Stomach smooth muscle (tissue), 2 donors: ENCODE measurements around the gene MED4.
"Not testable (repeated sequence)": the region's sequence is repeated elsewhere in the genome, so short reads cannot be mapped to it uniquely, and the experiment has no call there.

ENCODE experiments used
- H3K27ac ChIP-seq: one replicate; pipeline ENCODE4 v1.7.0; 2013; ENCODE audit warnings: mild to moderate bottlenecking, low read length, inconsistent platforms
- H3K27me3 ChIP-seq, 2 donors: one replicate each; pipeline ENCODE4 v1.7.0; 2013; ENCODE audit warnings: low read length in 2 of 2; ENCODE audit not compliant: insufficient read depth in 2 of 2, control insufficient read depth in 1 of 2
- H3K36me3 ChIP-seq, 2 donors: one replicate each; pipeline ENCODE4 v1.7.0; 2013; ENCODE audit warnings: low read length in 2 of 2; ENCODE audit not compliant: control insufficient read depth in 2 of 2, insufficient read depth in 2 of 2
- H3K4me1 ChIP-seq: one replicate; pipeline ENCODE4 v1.7.0; 2013; ENCODE audit warnings: low read length; ENCODE audit not compliant: control insufficient read depth, insufficient read depth
- H3K4me3 ChIP-seq, 2 donors: one replicate each; pipeline ENCODE4 v1.7.0; 2013; ENCODE audit warnings: low read length in 2 of 2
- H3K9ac ChIP-seq, 2 donors: one replicate each; pipeline ENCODE4 v1.7.0; 2013; ENCODE audit warnings: low read length in 2 of 2, mild to moderate bottlenecking in 1 of 2
- H3K9me3 ChIP-seq, 2 donors: one replicate each; pipeline ENCODE4 v1.7.0; 2013; ENCODE audit warnings: low read length in 2 of 2; ENCODE audit not compliant: control insufficient read depth in 2 of 2
- donor health status: healthy.
- donor health status: Pancreatic carcinoma.

Gene MED4

GRCh38 chr13:48068036-48068435 is 26.9 kb downstream of the MED4 start:
- Histone ChIP-seq H3K9ac (no peak overlapping the region), H3K4me3 (no peak overlapping the region), H3K27ac (no peak overlapping the region), H3K9me3 (peaks cover 2 to 4% of the 10 kb centered on the region in 2 donors), H3K4me1 (no peaks in the 10 kb centered on the region), H3K36me3 (peaks cover 30% of the 10 kb centered on the region in 2 donors), H3K27me3 (no peaks in the 10 kb centered on the region)

- Histone ChIP-seq H3K36me3 (peaks cover 18 to 20% of the 10 kb centered on the region in 2 donors), H3K4me1 (no peaks in the 10 kb centered on the region), H3K27me3 (no peaks in the 10 kb centered on the region), H3K9me3 (peaks cover 2 to 4% of the 10 kb centered on the region in 2 donors), H3K4me3 (no peak overlapping the region), H3K9ac (no peak overlapping the region), H3K27ac (no peak overlapping the region)
Observed at GRCh38 chr13:48066310-48066989, 28.5 kb downstream of the MED4 start.

GRCh38 chr13:48059951-48060350 is 35.0 kb downstream of the MED4 start:
- H3K4me3 ChIP-seq, H3K36me3 ChIP-seq, H3K27ac ChIP-seq, H3K4me1 ChIP-seq, H3K9me3 ChIP-seq, H3K27me3 ChIP-seq, H3K9ac ChIP-seq: not testable (repeated sequence)

- H3K9me3 ChIP-seq, H3K36me3 ChIP-seq, H3K27me3 ChIP-seq, H3K9ac ChIP-seq, H3K27ac ChIP-seq, H3K4me3 ChIP-seq, H3K4me1 ChIP-seq: not testable (repeated sequence)
Observed at GRCh38 chr13:48058536-48058935, 36.4 kb downstream of the MED4 start.

GRCh38 chr13:48055712-48056111 is 39.2 kb downstream of the MED4 start:
- no peaks in the 10 kb centered on the region for H3K4me1 ChIP-seq
- no peak overlapping the region for H3K9ac ChIP-seq
- peaks cover 14 to 16% of the 10 kb centered on the region in 2 donors for H3K36me3 ChIP-seq
- H3K27ac ChIP-seq, result no peak overlapping the region
- no peaks in the 10 kb centered on the region for H3K27me3 ChIP-seq
- no peaks in the 10 kb centered on the region for H3K9me3 ChIP-seq
- H3K4me3 ChIP-seq, result no peak overlapping the region

GRCh38 chr13:48054601-48055000 is 40.3 kb downstream of the MED4 start:
- Histone ChIP-seq H3K36me3 (peaks cover 16 to 18% of the 10 kb centered on the region in 2 donors), H3K27me3 (no peaks in the 10 kb centered on the region), H3K9me3 (no peaks in the 10 kb centered on the region), H3K9ac (no peak overlapping the region), H3K4me3 (no peak overlapping the region), H3K27ac (no peak overlapping the region), H3K4me1 (no peaks in the 10 kb centered on the region)

- Histone ChIP-seq H3K27me3 (no peaks in the 10 kb centered on the region), H3K4me1 (no peaks in the 10 kb centered on the region), H3K4me3 (no peak overlapping the region), H3K9me3 (no peaks in the 10 kb centered on the region), H3K36me3 (peaks cover 16 to 21% of the 10 kb centered on the region in 2 donors), H3K9ac (no peak overlapping the region), H3K27ac (no peak overlapping the region)
Observed at GRCh38 chr13:48050550-48050949, 44.4 kb downstream of the MED4 start.

- H3K4me3 ChIP-seq, result no peak overlapping the region
- H3K27me3 ChIP-seq, result no peaks in the 10 kb centered on the region
- H3K9ac ChIP-seq, result no peak overlapping the region
- no peaks in the 10 kb centered on the region for H3K9me3 ChIP-seq
- H3K36me3 ChIP-seq, result peaks cover 0 to 8% of the 10 kb centered on the region in 2 donors
- H3K4me1 ChIP-seq, result no peaks in the 10 kb centered on the region
- no peak overlapping the region for H3K27ac ChIP-seq
Observed at GRCh38 chr13:48043789-48044503, 51.0 kb downstream of the MED4 start.

- Histone ChIP-seq H3K36me3 (peaks cover 0 to 5% of the 10 kb centered on the region in 2 donors), H3K27me3 (no peaks in the 10 kb centered on the region), H3K9ac (no peak overlapping the region), H3K4me3 (no peak overlapping the region), H3K9me3 (no peaks in the 10 kb centered on the region), H3K4me1 (peaks cover 6% of the 10 kb centered on the region), H3K27ac (no peak overlapping the region)
Observed at GRCh38 chr13:48042894-48043293, 52.0 kb downstream of the MED4 start.

- Histone ChIP-seq H3K27me3 (no peaks in the 10 kb centered on the region), H3K9ac (no peak overlapping the region), H3K4me1 (peaks cover 12% of the 10 kb centered on the region), H3K36me3 (peaks cover 0 to 5% of the 10 kb centered on the region in 2 donors), H3K27ac (no peak overlapping the region), H3K9me3 (no peaks in the 10 kb centered on the region), H3K4me3 (no peak overlapping the region)
Observed at GRCh38 chr13:48040896-48041295, 54.0 kb downstream of the MED4 start.

GRCh38 chr13:48040049-48040448 is 54.9 kb downstream of the MED4 start:
- Histone ChIP-seq H3K27me3 (no peaks in the 10 kb centered on the region), H3K4me3 (no peak overlapping the region), H3K9ac (no peak overlapping the region), H3K36me3 (peaks cover 0 to 5% of the 10 kb centered on the region in 2 donors), H3K4me1 (peaks cover 12% of the 10 kb centered on the region), H3K9me3 (no peaks in the 10 kb centered on the region), H3K27ac (no peak overlapping the region)
